Measurements from ENCODE around the gene SRSF6. TPM values are rescaled to one million over a fixed set of nuclear protein-coding genes. Genes with fewer than 3 reads are reported as not detected.
A peak's percentile ranks its signal among the peaks of the same experiment; 100 is the strongest.

The SRSF6 gene
- polyA plus RNA-seq, 1 donor from 2014 or later = 225 TPM

DNA sequence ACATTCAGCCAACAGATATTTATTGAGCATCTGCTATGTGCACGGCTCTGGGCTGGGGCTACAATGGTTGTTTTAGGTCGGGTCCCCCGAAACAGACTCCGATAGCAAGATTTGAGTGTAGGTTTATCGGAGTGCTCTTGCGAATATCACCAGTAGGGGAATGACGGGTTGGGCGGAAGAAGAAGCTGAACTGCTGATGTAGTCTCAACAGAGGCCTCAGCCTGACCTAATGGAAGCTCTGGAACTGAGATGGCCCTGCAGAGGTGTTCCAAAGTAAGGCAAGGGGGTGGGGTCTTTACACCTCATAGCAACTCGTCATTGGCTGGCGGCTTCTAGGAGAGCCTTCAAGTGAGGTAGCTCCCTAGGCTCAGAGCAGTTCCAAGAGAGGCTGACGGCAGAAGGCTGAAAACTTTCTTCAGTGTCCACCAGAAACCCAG, 50.9 kb downstream of the SRSF6 start:
- no peaks in the 10 kb centered on the region for H3K9me2 ChIP-seq (ENCODE audit: insufficient read depth, low read length)
- H3K9ac ChIP-seq (ENCODE audit: low read length) = no peak overlapping the region
- no peaks in the 10 kb centered on the region for H4K20me1 ChIP-seq (ENCODE audit: insufficient read depth)
- H3K4me3 ChIP-seq (ENCODE audit: low read length) = peak overlapping the region; percentile 66
- H2AFZ ChIP-seq (ENCODE audit: low read depth, low read length) = no peak overlapping the region
- no peaks in the 10 kb centered on the region for H3K36me3 ChIP-seq (ENCODE audit: insufficient read depth, low read length)
- peaks cover 20% of the 10 kb centered on the region for H3K27me3 ChIP-seq (ENCODE audit: insufficient read depth, low read depth, low read length)
- H3K4me2 ChIP-seq (ENCODE audit: low read length) = no peak overlapping the region
- H3F3A ChIP-seq (ENCODE audit: insufficient read depth, low read length, poor library complexity, severe bottlenecking) = no peaks in the 10 kb centered on the region
- H3K79me2 ChIP-seq (replicated peaks; ENCODE audit: insufficient read depth, low read length) = no peaks in the 10 kb centered on the region
- H3K27ac ChIP-seq (ENCODE audit: low read length) = no peak overlapping the region
- TF ChIP-seq RAD21 (conservative IDR thresholded peaks at IDR 0.05) (no peak), TAF1 (IDR thresholded peaks at IDR 0.05; ENCODE audit: low read depth) (no peak), EP300 (conservative IDR thresholded peaks at IDR 0.05; ENCODE audit: poor library complexity, severe bottlenecking) (no peak), EZH2 (IDR thresholded peaks at IDR 0.05; ENCODE audit: borderline replicate concordance, insufficient read depth, low read length, poor library complexity, severe bottlenecking) (no peak), MXI1 (conservative IDR thresholded peaks at IDR 0.05; ENCODE audit: poor library complexity, severe bottlenecking) (no peak), POLR2AphosphoS5 (IDR thresholded peaks at IDR 0.05) (no peak), SMC3 (conservative IDR thresholded peaks at IDR 0.05; ENCODE audit: poor library complexity) (no peak)
- TF ChIP-seq, protein P1, sequence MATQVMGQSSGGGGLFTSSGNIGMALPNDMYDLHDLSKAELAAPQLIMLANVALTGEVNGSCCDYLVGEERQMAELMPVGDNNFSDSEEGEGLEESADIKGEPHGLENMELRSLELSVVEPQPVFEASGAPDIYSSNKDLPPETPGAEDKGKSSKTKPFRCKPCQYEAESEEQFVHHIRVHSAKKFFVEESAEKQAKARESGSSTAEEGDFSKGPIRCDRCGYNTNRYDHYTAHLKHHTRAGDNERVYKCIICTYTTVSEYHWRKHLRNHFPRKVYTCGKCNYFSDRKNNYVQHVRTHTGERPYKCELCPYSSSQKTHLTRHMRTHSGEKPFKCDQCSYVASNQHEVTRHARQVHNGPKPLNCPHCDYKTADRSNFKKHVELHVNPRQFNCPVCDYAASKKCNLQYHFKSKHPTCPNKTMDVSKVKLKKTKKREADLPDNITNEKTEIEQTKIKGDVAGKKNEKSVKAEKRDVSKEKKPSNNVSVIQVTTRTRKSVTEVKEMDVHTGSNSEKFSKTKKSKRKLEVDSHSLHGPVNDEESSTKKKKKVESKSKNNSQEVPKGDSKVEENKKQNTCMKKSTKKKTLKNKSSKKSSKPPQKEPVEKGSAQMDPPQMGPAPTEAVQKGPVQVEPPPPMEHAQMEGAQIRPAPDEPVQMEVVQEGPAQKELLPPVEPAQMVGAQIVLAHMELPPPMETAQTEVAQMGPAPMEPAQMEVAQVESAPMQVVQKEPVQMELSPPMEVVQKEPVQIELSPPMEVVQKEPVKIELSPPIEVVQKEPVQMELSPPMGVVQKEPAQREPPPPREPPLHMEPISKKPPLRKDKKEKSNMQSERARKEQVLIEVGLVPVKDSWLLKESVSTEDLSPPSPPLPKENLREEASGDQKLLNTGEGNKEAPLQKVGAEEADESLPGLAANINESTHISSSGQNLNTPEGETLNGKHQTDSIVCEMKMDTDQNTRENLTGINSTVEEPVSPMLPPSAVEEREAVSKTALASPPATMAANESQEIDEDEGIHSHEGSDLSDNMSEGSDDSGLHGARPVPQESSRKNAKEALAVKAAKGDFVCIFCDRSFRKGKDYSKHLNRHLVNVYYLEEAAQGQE (IDR thresholded peaks at IDR 0.05; ENCODE audit: borderline replicate concordance) = no peak
- TF ChIP-seq, protein P2, sequence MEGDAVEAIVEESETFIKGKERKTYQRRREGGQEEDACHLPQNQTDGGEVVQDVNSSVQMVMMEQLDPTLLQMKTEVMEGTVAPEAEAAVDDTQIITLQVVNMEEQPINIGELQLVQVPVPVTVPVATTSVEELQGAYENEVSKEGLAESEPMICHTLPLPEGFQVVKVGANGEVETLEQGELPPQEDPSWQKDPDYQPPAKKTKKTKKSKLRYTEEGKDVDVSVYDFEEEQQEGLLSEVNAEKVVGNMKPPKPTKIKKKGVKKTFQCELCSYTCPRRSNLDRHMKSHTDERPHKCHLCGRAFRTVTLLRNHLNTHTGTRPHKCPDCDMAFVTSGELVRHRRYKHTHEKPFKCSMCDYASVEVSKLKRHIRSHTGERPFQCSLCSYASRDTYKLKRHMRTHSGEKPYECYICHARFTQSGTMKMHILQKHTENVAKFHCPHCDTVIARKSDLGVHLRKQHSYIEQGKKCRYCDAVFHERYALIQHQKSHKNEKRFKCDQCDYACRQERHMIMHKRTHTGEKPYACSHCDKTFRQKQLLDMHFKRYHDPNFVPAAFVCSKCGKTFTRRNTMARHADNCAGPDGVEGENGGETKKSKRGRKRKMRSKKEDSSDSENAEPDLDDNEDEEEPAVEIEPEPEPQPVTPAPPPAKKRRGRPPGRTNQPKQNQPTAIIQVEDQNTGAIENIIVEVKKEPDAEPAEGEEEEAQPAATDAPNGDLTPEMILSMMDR (IDR thresholded peaks at IDR 0.05; ENCODE audit: poor library complexity, severe bottlenecking) = no peak
- no peaks in the 10 kb centered on the region for H3K9me3 ChIP-seq (ENCODE audit: low read length)

DNA sequence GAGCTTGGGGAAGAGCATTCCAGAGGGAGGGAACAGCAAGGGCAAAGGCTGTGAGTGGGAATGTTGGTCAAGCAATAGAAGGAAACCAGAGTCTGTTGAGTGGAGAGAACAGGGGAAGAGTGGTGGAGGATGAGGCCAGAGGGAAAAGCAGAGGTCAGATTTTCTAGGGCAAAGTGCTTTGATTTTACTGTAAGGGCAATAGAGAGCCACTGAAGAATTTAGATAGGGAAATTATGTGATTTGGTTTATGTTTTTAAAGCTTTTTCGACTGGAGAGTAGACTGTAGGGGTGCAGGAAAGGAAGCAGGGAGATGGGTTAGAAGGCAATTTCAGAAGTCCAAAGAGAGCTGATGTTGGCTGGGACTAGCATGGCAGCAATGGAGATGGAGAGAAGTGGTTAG, 54.2 kb downstream of the SRSF6 start:
- H4K20me1 ChIP-seq (ENCODE audit: insufficient read depth) = no peaks in the 10 kb centered on the region
- H3K27ac ChIP-seq (ENCODE audit: low read length) = no peak overlapping the region
- TF ChIP-seq MXI1 (conservative IDR thresholded peaks at IDR 0.05; ENCODE audit: poor library complexity, severe bottlenecking) (no peak), EZH2 (IDR thresholded peaks at IDR 0.05; ENCODE audit: borderline replicate concordance, insufficient read depth, low read length, poor library complexity, severe bottlenecking) (no peak), TAF1 (IDR thresholded peaks at IDR 0.05; ENCODE audit: low read depth) (no peak), EP300 (conservative IDR thresholded peaks at IDR 0.05; ENCODE audit: poor library complexity, severe bottlenecking) (no peak), POLR2AphosphoS5 (IDR thresholded peaks at IDR 0.05) (no peak), RAD21 (conservative IDR thresholded peaks at IDR 0.05) (no peak), SMC3 (conservative IDR thresholded peaks at IDR 0.05; ENCODE audit: poor library complexity) (no peak)
- TF ChIP-seq, protein P2 (IDR thresholded peaks at IDR 0.05; ENCODE audit: poor library complexity, severe bottlenecking) = no peak
- TF ChIP-seq, protein P1 (IDR thresholded peaks at IDR 0.05; ENCODE audit: borderline replicate concordance) = no peak
- no peak overlapping the region for H3K9ac ChIP-seq (ENCODE audit: low read length)
- H2AFZ ChIP-seq (ENCODE audit: low read depth, low read length) = no peak overlapping the region
- no peaks in the 10 kb centered on the region for H3K79me2 ChIP-seq (replicated peaks; ENCODE audit: insufficient read depth, low read length)
- H3K9me2 ChIP-seq (ENCODE audit: insufficient read depth, low read length) = no peaks in the 10 kb centered on the region
- H3K27me3 ChIP-seq (ENCODE audit: insufficient read depth, low read depth, low read length) = peaks cover 20% of the 10 kb centered on the region
- no peaks in the 10 kb centered on the region for H3F3A ChIP-seq (ENCODE audit: insufficient read depth, low read length, poor library complexity, severe bottlenecking)
- no peak overlapping the region for H3K4me3 ChIP-seq (ENCODE audit: low read length)
- no peak overlapping the region for H3K4me2 ChIP-seq (ENCODE audit: low read length)
- no peaks in the 10 kb centered on the region for H3K9me3 ChIP-seq (ENCODE audit: low read length)
- no peaks in the 10 kb centered on the region for H3K36me3 ChIP-seq (ENCODE audit: insufficient read depth, low read length)
